Brain microvascular endothelial cell (primary cell): ENCODE data around the gene MAGI3.

Experiments used
- DNase-seq: peaks from one replicate; pipeline ENCODE4 v3.0.0-alpha.2; 2020
- H3K27ac ChIP-seq: fragments of 250-450 bp; sonication (Bioruptor Pico); 2 replicates; pipeline ENCODE4 v1.5.1; 2020; ENCODE audit warnings: mild to moderate bottlenecking, moderate library complexity
- H3K27me3 ChIP-seq: fragments of 250-450 bp; sonication (Bioruptor Pico); replicated peaks from 2 replicates; pipeline ENCODE4 v1.5.1; 2020; ENCODE audit warnings: mild to moderate bottlenecking
- H3K36me3 ChIP-seq: fragments of 250-450 bp; sonication (Bioruptor Pico); replicated peaks from 2 replicates; pipeline ENCODE4 v1.5.1; 2020; ENCODE audit warnings: mild to moderate bottlenecking
- H3K4me3 ChIP-seq: 2 replicates; pipeline ENCODE4 v1.5.1; 2011; ENCODE audit warnings: low read depth, mild to moderate bottlenecking, control low read depth, low read length, moderate library complexity
- in situ Hi-C: cut with HindIII; loops from 2 replicates; pipeline ENCODE4 v1.10.0; 2017; ENCODE audit warnings: low sequenced_read_pairs, low pct_ligation_motif_present
- TF ChIP-seq, protein P1 (sequence below): IDR thresholded peaks from 2 replicates; pipeline ENCODE4 v1.5.1; 2011; ENCODE audit warnings: low read depth, mild to moderate bottlenecking, moderate library complexity, low read length, control low read depth, inconsistent platforms; ENCODE audit errors: missing control alignments

Gene MAGI3

DNA sequence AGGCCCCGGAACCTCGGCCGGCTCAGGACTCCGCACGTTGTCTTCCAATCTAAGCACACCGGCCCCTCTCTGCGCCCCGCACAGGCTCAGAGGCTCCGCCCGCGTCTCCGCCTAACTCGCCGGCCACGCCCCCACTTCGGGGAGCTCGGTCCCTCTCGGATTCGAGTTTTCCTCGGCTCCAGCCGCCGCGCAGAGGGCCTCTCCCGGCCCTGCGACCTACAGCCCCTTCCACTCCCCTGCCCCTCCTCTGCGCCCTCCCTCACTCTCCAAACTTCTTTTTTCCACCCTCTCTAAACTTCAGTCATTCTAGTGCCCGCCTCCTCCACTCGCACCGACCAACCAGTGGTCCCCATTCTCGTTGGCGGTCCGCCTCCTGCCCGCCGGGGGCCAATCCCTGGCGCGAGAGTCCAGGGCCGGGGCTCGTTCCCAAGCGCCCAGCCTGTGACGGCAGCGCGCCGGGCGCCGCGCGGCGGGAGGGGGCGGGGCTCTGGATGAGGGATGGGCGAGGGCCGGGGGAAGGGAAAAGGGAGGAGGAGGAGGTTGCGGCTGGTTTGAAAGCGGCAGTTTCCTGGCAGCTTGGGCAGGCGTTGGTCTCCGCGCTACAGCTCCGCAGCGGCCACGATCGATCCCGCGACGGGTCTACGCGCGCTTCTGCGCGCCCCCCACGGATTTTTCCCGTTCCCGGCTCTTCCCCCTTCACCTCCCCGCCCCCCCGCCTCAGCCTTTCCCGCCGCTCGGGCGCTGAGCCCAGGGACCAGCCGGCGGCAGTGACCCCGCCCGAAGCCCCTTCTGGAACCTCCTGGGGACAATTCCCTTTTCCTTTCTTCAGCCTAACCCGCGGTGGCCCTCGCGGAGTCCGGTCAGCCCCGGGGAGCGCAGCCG is at the start of gene MAGI3:
Gene MAGI3, plus strand, starts transcription at position 563 of the 882 bp plus-strand sequence. CDS start 519 bp downstream, outside the sequence.
- no peaks in the 10 kb centered on the region for H3K27me3 ChIP-seq
- TF ChIP-seq, protein P1, sequence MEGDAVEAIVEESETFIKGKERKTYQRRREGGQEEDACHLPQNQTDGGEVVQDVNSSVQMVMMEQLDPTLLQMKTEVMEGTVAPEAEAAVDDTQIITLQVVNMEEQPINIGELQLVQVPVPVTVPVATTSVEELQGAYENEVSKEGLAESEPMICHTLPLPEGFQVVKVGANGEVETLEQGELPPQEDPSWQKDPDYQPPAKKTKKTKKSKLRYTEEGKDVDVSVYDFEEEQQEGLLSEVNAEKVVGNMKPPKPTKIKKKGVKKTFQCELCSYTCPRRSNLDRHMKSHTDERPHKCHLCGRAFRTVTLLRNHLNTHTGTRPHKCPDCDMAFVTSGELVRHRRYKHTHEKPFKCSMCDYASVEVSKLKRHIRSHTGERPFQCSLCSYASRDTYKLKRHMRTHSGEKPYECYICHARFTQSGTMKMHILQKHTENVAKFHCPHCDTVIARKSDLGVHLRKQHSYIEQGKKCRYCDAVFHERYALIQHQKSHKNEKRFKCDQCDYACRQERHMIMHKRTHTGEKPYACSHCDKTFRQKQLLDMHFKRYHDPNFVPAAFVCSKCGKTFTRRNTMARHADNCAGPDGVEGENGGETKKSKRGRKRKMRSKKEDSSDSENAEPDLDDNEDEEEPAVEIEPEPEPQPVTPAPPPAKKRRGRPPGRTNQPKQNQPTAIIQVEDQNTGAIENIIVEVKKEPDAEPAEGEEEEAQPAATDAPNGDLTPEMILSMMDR, result no peak
- DNase-seq, result peak; percentile 98
- H3K36me3 ChIP-seq, result no peaks in the 10 kb centered on the region
- in situ Hi-C loops, result no loop called here
- H3K4me3 ChIP-seq, result peak within 1 kb of the TSS; percentile 76
- peak within 1 kb of the TSS; percentile 55 for H3K27ac ChIP-seq

DNA sequence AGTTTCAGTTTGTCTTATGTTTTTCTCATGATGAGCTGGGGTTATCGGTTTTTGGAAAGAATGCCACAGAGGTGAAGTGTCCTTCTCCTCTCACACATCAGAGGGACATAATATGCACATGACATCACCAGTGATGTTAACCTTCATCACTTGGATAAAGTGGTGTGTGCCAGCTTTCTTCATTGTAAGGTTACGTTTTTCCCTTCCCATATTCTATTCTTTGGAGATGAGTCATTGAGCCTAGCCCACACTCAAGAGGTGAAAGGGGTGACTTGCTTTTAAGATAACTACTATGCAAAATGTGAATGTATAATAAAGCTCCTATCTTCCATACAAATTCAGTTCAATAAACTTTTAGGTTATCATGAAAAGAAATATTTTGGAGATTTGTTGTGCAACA is 36.7 kb upstream of the MAGI3 start:
- in situ Hi-C loops, result no loop called here
- DNase-seq, result no peak
- TF ChIP-seq, protein P1, result no peak
- Histone ChIP-seq H3K36me3 (no peaks in the 10 kb centered on the region), H3K4me3 (no peak overlapping the region), H3K27ac (no peak overlapping the region), H3K27me3 (no peaks in the 10 kb centered on the region)

DNA sequence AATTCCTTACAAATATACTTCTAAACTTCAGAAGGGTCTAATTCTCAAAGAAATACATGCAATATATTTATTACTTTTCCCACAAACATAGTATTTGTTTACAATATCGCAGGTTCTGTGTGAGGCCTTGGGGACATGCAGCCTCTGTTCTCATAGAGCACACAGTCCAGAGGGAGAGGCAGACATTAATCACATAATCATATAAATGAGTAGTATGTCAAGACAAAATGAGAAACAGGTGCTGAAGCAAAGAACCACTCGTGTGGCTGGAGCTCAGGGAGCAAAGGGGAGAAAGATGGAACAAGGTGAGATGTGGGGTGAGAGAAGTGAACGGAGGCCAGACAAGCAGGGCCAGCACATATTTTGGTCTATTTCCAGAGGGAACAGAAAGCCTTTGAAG is 26.4 kb upstream of the MAGI3 start:
- H3K4me3 ChIP-seq, result no peak overlapping the region
- in situ Hi-C loops, result no loop called here
- DNase-seq, result no peak
- no peaks in the 10 kb centered on the region for H3K36me3 ChIP-seq
- TF ChIP-seq, protein P1, result no peak
- H3K27me3 ChIP-seq, result no peaks in the 10 kb centered on the region
- no peak overlapping the region for H3K27ac ChIP-seq

DNA sequence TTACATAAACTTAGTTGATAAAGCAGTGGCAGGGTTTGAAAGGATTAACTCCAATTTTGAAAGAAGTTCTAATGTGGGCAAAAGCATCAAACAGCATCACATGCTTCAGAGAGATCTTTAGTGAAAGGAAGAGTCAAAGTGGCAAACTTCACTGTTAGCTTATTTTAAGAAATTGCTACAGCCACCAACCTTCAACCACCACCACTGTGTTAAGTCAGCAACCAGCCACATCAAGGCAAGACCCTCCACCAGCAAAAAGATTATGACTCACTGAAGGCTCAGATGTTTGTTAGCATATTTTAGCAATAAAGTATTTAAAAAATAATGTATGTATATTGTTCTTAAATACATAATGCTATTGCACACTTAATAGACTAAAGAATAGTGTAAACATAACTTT is 21.3 kb upstream of the MAGI3 start:
- in situ Hi-C loops, result no loop called here
- TF ChIP-seq, protein P1, result no peak
- Histone ChIP-seq H3K4me3 (no peak overlapping the region), H3K27me3 (no peaks in the 10 kb centered on the region), H3K36me3 (no peaks in the 10 kb centered on the region), H3K27ac (no peak overlapping the region)
- DNase-seq, result no peak

DNA sequence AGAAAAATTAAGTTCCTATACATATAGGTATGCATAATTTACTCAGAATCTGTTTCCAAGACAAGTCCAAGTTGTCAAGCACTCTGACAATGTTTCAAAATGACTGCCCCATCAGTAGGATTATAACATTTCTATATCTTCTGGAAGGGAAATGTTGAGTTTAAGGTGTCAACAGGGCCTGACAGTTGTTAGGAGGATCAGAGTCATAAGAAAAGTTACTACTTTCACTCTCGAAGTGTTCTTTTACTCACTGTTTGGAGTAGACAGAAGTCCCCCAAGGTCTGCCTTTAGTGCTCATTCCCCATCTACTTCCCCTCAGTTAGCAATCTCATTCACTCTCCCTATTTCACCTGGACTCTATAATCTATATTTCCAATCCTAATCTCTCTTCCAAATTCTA is 20.6 kb upstream of the MAGI3 start:
- TF ChIP-seq, protein P1, result no peak
- in situ Hi-C loops, result no loop called here
- H3K27me3 ChIP-seq, result no peaks in the 10 kb centered on the region
- H3K36me3 ChIP-seq, result no peaks in the 10 kb centered on the region
- H3K27ac ChIP-seq, result no peak overlapping the region
- H3K4me3 ChIP-seq, result no peak overlapping the region
- no peak for DNase-seq
